GM23338 (cell line): Measurements from ENCODE around the gene SHISAL1. TPM values are rescaled to one million over a fixed set of nuclear protein-coding genes. Genes with fewer than 3 reads are reported as not detected.

Experiments
- ATAC-seq: fragments of 200-7000 bp; cut with Tn5 transposase; 3 replicates; pipeline ENCODE4 v1.9.1; 2020
- DNase-seq: peaks from one replicate; pipeline ENCODE4 v3.0.0-alpha.2; 2015; ENCODE audit warnings: low spot score
- H2AFZ ChIP-seq: fragments of 200-600 bp; sonication (generic); 2 replicates; pipeline ENCODE4 v1.8.0; 2016; ENCODE audit warnings: antibody characterized with exemption, mild to moderate bottlenecking, moderate library complexity
- H3F3A ChIP-seq: fragments of 200-600 bp; sonication (generic); replicated peaks from 2 replicates; pipeline ENCODE4 v1.8.0; 2017; ENCODE audit warnings: antibody characterized with exemption, mixed run types, low read depth
- H3K27ac ChIP-seq: fragments of 200-600 bp; sonication (generic); 2 replicates; pipeline ENCODE4 v1.6.1; 2016; ENCODE audit warnings: low read depth
- H3K27me3 ChIP-seq: fragments of 200-600 bp; sonication (generic); 2 replicates; pipeline ENCODE4 v1.8.0; 2016; ENCODE audit warnings: mild to moderate bottlenecking, mixed run types, moderate library complexity; ENCODE audit not compliant: insufficient read depth
- H3K36me3 ChIP-seq: fragments of 200-600 bp; sonication (generic); 2 replicates; pipeline ENCODE4 v1.8.0; 2016; ENCODE audit warnings: mild to moderate bottlenecking; ENCODE audit not compliant: insufficient read depth
- H3K4me1 ChIP-seq: fragments of 200-600 bp; sonication (generic); 2 replicates; pipeline ENCODE4 v1.8.0; 2016; ENCODE audit warnings: mild to moderate bottlenecking, moderate library complexity; ENCODE audit not compliant: insufficient read depth
- H3K4me2 ChIP-seq: fragments of 200-600 bp; sonication (generic); 2 replicates; pipeline ENCODE4 v1.7.1; 2017; ENCODE audit warnings: mixed run types
- H3K4me3 ChIP-seq: fragments of 200-600 bp; sonication (generic); 2 replicates; pipeline ENCODE4 v1.6.1; 2016; ENCODE audit warnings: mixed run types
- H3K79me2 ChIP-seq: fragments of 200-600 bp; sonication (generic); replicated peaks from 2 replicates; pipeline ENCODE4 v1.8.0; 2017; ENCODE audit warnings: mild to moderate bottlenecking; ENCODE audit not compliant: insufficient read depth
- H3K9me2 ChIP-seq: fragments of 200-600 bp; sonication (generic); 2 replicates; pipeline ENCODE4 v1.8.0; 2017; ENCODE audit not compliant: insufficient read depth
- H4K20me1 ChIP-seq: fragments of 200-600 bp; sonication (generic); replicated peaks from 2 replicates; pipeline ENCODE4 v1.8.0; 2017; ENCODE audit warnings: mild to moderate bottlenecking; ENCODE audit not compliant: insufficient read depth
- H3K27ac Mint-ChIP-seq: 2 replicates; pipeline ENCODE4 v1.8.0; 2020; ENCODE audit warnings: inconsistent platforms, mild to moderate bottlenecking, moderate library complexity, mixed read lengths
- H3K27me3 Mint-ChIP-seq: 3 replicates; pipeline ENCODE4 v1.8.0; 2022; ENCODE audit warnings: low read depth, mild to moderate bottlenecking, moderate library complexity, mixed read lengths, inconsistent platforms; ENCODE audit not compliant: insufficient read depth, poor library complexity
- H3K36me3 Mint-ChIP-seq: 3 replicates; pipeline ENCODE4 v1.8.0; 2021; ENCODE audit warnings: low read depth, mild to moderate bottlenecking, inconsistent platforms, moderate library complexity, mixed read lengths
- H3K4me1 Mint-ChIP-seq: 3 replicates; pipeline ENCODE4 v1.8.0; 2020; ENCODE audit warnings: mild to moderate bottlenecking, inconsistent platforms, mixed read lengths
- H3K4me3 Mint-ChIP-seq: 3 replicates; pipeline ENCODE4 v1.8.0; 2021; ENCODE audit warnings: moderate library complexity, mild to moderate bottlenecking, inconsistent platforms, mixed read lengths
- H3K9me3 Mint-ChIP-seq: 3 replicates; pipeline ENCODE4 v1.8.0; 2020; ENCODE audit warnings: moderate library complexity, mild to moderate bottlenecking, inconsistent platforms, mixed read lengths
- EZH2 ChIP-seq: fragments of 200-600 bp; sonication (generic); IDR thresholded peaks from one replicate; pipeline ENCODE4 v1.8.0; 2017; ENCODE audit warnings: antibody characterized with exemption, mild to moderate bottlenecking, low read depth; ENCODE audit not compliant: unreplicated experiment
- EZH2phosphoT487 ChIP-seq: fragments of 200-600 bp; sonication (generic); IDR thresholded peaks from one replicate; pipeline ENCODE4 v1.8.1; 2018; ENCODE audit warnings: antibody characterized with exemption; ENCODE audit not compliant: unreplicated experiment
- JUNB ChIP-seq: IDR thresholded peaks from one replicate; pipeline ENCODE4 v1.6.1; 2016; ENCODE audit warnings: antibody characterized with exemption; ENCODE audit not compliant: unreplicated experiment
- NANOG ChIP-seq: IDR thresholded peaks from 2 replicates; pipeline ENCODE4 v1.6.1; 2016; ENCODE audit warnings: antibody characterized with exemption, borderline replicate concordance
- POLR2AphosphoS5 ChIP-seq: IDR thresholded peaks from 2 replicates; pipeline ENCODE4 v1.6.1; 2016; ENCODE audit warnings: antibody characterized with exemption, low read depth
- STAT1 ChIP-seq: IDR thresholded peaks from one replicate; pipeline ENCODE4 v1.6.1; 2016; ENCODE audit warnings: antibody characterized with exemption; ENCODE audit not compliant: unreplicated experiment
- ZNF114 ChIP-seq: fragments of 250-450 bp; sonication (Bioruptor Pico); IDR thresholded peaks from 2 replicates; pipeline ENCODE4 v1.5.0; 2020; ENCODE audit warnings: mild to moderate bottlenecking, moderate library complexity
- ZNF331 ChIP-seq: fragments of 250-450 bp; sonication (Bioruptor Pico); IDR thresholded peaks from 2 replicates; pipeline ENCODE4 v1.5.0; 2020; ENCODE audit warnings: low read depth, mild to moderate bottlenecking, moderate library complexity
- polyA plus RNA-seq: library from polyadenylated mRNA; unstranded; fragments of >200 nt; fragmentation: Nextera tagmentation; extraction: Ambion mirVana; gene quantifications from 2 replicates; pipeline ENCODE4 v1.2.1, GENCODE V29; 2016
- total RNA-seq: library from RNA; depleted of rRNA; stranded (reverse); fragments of >200 nt; shearing (Covaris generic); gene quantifications from 2 replicates; pipeline ENCODE4 v1.2.3, GENCODE V29; 2014
- TF ChIP-seq, protein P1 (sequence below): IDR thresholded peaks from one replicate; pipeline ENCODE4 v1.6.1; 2018; ENCODE audit warnings: antibody characterized with exemption; ENCODE audit not compliant: unreplicated experiment
- TF ChIP-seq, protein P2 (sequence below), 2 experiments: fragments of 200-600 bp in 1 of 2; sonication (generic) in 1 of 2; conservative IDR thresholded peaks; 2 replicates each; pipeline versions ENCODE4 v1.5.1 to v1.6.1; 2016 to 2017; ENCODE audit warnings: antibody characterized with exemption in 2 of 2, low read depth in 2 of 2, mild to moderate bottlenecking in 2 of 2, moderate library complexity in 1 of 2
- TF ChIP-seq, protein P3 (sequence below): fragments of 250-450 bp; sonication (Bioruptor Pico); IDR thresholded peaks from 2 replicates; pipeline ENCODE4 v1.5.0; 2020; ENCODE audit warnings: mild to moderate bottlenecking, moderate library complexity

The SHISAL1 gene
- total and polyA plus RNA-seq, 2 experiments from 2014 or later = 0.71 to 3.4 TPM

DNA sequence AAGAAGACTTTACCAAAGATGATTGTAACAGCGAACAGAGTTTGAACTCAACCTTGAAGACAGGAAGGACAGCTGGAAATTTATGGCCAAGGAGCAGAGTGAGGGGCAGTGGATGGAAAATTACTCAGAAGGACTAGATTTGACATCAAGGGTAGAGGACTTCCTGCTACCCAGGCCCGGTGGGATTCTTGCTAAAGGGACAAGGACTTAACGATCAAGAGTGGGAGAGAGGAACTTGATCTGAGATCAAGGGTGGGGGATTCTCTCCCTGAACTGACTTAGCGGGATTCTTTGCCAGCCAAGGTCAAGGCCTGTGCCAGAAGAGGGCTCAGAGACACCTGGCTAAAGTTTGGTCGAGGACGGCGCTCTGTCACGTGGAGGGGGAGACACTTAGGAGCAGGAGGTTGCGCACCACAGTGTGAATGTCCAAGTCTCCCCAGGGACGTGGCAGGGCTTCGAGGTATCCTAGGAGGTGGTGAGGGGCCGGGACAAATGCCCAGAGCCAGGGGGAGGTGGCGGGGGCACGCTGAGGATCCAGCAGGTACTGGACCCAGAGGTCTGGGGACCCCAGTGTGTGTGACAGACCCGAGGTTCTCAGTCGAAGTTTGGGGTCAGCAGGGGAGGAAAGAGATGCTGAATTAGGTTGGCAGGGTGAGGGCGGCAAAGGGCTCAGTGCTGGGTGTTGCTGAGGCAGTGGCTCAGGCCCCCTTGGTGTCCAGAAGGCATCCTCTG lies 46.1 kb upstream of the SHISAL1 start:
- Histone ChIP-seq H3K4me3 (no peak overlapping the region), H3F3A (no peaks in the 10 kb centered on the region), H3K9me2 (no peaks in the 10 kb centered on the region), H3K27me3 (no peaks in the 10 kb centered on the region), H2AFZ (no peak overlapping the region), H3K79me2 (no peaks in the 10 kb centered on the region), H4K20me1 (no peaks in the 10 kb centered on the region), H3K27ac (no peak overlapping the region), H3K4me1 (peaks cover 9% of the 10 kb centered on the region; the same call in 1 of the 2 replicates), H3K4me2 (no peak overlapping the region), H3K36me3 (no peaks in the 10 kb centered on the region)
- Mint-ChIP-seq H3K27ac (no peak overlapping the region; the same call in 1 of the 2 replicates), H3K4me3 (no peak overlapping the region), H3K9me3 (no peaks in the 10 kb centered on the region), H3K27me3 (peaks cover 11% of the 10 kb centered on the region), H3K36me3 (no peaks in the 10 kb centered on the region), H3K4me1 (peaks cover 17% of the 10 kb centered on the region)
- DNase-seq (no peak), ATAC-seq (no peak)
- TF ChIP-seq JUNB (no peak), STAT1 (no peak), ZNF331 (no peak), NANOG (no peak), EZH2phosphoT487 (no peak), ZNF114 (CRISPR knock-in tag) (no peak), EZH2 (no peak), POLR2AphosphoS5 (no peak)
- TF ChIP-seq, protein P1, sequence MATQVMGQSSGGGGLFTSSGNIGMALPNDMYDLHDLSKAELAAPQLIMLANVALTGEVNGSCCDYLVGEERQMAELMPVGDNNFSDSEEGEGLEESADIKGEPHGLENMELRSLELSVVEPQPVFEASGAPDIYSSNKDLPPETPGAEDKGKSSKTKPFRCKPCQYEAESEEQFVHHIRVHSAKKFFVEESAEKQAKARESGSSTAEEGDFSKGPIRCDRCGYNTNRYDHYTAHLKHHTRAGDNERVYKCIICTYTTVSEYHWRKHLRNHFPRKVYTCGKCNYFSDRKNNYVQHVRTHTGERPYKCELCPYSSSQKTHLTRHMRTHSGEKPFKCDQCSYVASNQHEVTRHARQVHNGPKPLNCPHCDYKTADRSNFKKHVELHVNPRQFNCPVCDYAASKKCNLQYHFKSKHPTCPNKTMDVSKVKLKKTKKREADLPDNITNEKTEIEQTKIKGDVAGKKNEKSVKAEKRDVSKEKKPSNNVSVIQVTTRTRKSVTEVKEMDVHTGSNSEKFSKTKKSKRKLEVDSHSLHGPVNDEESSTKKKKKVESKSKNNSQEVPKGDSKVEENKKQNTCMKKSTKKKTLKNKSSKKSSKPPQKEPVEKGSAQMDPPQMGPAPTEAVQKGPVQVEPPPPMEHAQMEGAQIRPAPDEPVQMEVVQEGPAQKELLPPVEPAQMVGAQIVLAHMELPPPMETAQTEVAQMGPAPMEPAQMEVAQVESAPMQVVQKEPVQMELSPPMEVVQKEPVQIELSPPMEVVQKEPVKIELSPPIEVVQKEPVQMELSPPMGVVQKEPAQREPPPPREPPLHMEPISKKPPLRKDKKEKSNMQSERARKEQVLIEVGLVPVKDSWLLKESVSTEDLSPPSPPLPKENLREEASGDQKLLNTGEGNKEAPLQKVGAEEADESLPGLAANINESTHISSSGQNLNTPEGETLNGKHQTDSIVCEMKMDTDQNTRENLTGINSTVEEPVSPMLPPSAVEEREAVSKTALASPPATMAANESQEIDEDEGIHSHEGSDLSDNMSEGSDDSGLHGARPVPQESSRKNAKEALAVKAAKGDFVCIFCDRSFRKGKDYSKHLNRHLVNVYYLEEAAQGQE = no peak
- TF ChIP-seq, protein P2, sequence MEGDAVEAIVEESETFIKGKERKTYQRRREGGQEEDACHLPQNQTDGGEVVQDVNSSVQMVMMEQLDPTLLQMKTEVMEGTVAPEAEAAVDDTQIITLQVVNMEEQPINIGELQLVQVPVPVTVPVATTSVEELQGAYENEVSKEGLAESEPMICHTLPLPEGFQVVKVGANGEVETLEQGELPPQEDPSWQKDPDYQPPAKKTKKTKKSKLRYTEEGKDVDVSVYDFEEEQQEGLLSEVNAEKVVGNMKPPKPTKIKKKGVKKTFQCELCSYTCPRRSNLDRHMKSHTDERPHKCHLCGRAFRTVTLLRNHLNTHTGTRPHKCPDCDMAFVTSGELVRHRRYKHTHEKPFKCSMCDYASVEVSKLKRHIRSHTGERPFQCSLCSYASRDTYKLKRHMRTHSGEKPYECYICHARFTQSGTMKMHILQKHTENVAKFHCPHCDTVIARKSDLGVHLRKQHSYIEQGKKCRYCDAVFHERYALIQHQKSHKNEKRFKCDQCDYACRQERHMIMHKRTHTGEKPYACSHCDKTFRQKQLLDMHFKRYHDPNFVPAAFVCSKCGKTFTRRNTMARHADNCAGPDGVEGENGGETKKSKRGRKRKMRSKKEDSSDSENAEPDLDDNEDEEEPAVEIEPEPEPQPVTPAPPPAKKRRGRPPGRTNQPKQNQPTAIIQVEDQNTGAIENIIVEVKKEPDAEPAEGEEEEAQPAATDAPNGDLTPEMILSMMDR (conservative IDR thresholded peaks at IDR 0.05; ENCODE audit: low read depth in 2 of 2) = no peak
- TF ChIP-seq, protein P3, sequence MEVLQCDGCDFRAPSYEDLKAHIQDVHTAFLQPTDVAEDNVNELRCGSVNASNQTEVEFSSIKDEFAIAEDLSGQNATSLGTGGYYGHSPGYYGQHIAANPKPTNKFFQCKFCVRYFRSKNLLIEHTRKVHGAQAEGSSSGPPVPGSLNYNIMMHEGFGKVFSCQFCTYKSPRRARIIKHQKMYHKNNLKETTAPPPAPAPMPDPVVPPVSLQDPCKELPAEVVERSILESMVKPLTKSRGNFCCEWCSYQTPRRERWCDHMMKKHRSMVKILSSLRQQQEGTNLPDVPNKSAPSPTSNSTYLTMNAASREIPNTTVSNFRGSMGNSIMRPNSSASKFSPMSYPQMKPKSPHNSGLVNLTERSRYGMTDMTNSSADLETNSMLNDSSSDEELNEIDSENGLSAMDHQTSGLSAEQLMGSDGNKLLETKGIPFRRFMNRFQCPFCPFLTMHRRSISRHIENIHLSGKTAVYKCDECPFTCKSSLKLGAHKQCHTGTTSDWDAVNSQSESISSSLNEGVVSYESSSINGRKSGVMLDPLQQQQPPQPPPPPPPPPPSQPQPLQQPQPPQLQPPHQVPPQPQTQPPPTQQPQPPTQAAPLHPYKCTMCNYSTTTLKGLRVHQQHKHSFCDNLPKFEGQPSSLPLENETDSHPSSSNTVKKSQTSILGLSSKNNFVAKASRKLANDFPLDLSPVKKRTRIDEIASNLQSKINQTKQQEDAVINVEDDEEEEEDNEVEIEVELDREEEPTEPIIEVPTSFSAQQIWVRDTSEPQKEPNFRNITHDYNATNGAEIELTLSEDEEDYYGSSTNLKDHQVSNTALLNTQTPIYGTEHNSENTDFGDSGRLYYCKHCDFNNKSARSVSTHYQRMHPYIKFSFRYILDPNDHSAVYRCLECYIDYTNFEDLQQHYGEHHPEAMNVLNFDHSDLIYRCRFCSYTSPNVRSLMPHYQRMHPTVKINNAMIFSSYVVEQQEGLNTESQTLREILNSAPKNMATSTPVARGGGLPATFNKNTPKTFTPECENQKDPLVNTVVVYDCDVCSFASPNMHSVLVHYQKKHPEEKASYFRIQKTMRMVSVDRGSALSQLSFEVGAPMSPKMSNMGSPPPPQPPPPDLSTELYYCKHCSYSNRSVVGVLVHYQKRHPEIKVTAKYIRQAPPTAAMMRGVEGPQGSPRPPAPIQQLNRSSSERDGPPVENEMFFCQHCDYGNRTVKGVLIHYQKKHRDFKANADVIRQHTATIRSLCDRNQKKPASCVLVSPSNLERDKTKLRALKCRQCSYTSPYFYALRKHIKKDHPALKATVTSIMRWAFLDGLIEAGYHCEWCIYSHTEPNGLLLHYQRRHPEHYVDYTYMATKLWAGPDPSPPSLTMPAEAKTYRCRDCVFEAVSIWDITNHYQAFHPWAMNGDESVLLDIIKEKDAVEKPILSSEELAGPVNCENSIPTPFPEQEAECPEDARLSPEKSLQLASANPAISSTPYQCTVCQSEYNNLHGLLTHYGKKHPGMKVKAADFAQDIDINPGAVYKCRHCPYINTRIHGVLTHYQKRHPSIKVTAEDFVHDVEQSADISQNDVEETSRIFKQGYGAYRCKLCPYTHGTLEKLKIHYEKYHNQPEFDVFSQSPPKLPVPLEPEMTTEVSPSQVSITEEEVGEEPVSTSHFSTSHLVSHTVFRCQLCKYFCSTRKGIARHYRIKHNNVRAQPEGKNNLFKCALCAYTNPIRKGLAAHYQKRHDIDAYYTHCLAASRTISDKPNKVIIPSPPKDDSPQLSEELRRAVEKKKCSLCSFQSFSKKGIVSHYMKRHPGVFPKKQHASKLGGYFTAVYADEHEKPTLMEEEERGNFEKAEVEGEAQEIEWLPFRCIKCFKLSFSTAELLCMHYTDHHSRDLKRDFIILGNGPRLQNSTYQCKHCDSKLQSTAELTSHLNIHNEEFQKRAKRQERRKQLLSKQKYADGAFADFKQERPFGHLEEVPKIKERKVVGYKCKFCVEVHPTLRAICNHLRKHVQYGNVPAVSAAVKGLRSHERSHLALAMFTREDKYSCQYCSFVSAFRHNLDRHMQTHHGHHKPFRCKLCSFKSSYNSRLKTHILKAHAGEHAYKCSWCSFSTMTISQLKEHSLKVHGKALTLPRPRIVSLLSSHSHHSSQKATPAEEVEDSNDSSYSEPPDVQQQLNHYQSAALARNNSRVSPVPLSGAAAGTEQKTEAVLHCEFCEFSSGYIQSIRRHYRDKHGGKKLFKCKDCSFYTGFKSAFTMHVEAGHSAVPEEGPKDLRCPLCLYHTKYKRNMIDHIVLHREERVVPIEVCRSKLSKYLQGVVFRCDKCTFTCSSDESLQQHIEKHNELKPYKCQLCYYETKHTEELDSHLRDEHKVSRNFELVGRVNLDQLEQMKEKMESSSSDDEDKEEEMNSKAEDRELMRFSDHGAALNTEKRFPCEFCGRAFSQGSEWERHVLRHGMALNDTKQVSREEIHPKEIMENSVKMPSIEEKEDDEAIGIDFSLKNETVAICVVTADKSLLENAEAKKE (CRISPR knock-in tag) = no peak
